ENCODE measurements around the gene ZGRF1. TPM values are rescaled to one million over a fixed set of nuclear protein-coding genes. Genes with fewer than 3 reads are reported as not detected.

The ZGRF1 gene
- total and polyA plus RNA-seq, 2 donors (not counting 3 experiments of a cell fraction or from before 2014, with no cell fraction given), result 2.4 to 14.4 TPM

GRCh38 chr4:112680996-112681395 is 44.3 kb upstream of the ZGRF1 start:
- Histone ChIP-seq H3K79me2 (ENCODE audit: control insufficient read depth, insufficient read depth, low read length) (no peaks in the 10 kb centered on the region), H3K27ac (ENCODE audit: insufficient read depth, low read depth, low read length) (no peak overlapping the region), H4K20me1 (replicated peaks; ENCODE audit: control insufficient read depth, extremely low read depth, insufficient read depth, low read length) (no peaks in the 10 kb centered on the region), H3K4me2 (ENCODE audit: insufficient read depth, low read length) (no peak overlapping the region), H3K9me1 (replicated peaks; ENCODE audit: control insufficient read depth, extremely low read depth, insufficient read depth, low read length) (no peaks in the 10 kb centered on the region), H3K4me1 (ENCODE audit: control insufficient read depth, extremely low read depth, insufficient read depth, low read length) (no peaks in the 10 kb centered on the region), H3K9me3 (replicated peaks; ENCODE audit: control insufficient read depth, insufficient read depth, low read length) (no peaks in the 10 kb centered on the region), H3K9ac (replicated peaks; ENCODE audit: extremely low read depth, insufficient read depth, low read length) (no peak overlapping the region), H3K36me3 (ENCODE audit: control insufficient read depth in 2 of 2, extremely low read depth in 1 of 2, insufficient read depth in 2 of 2, low read length in 2 of 2) (no peaks in the 10 kb centered on the region), H3K4me3 (replicated peaks in 1 of 3; ENCODE audit: insufficient read depth in 1 of 3, low read depth in 1 of 3, low read length in 3 of 3) (no peak overlapping the region), H3K27me3 (ENCODE audit: control insufficient read depth in 2 of 2, insufficient read depth in 2 of 2, low read length in 2 of 2) (no peaks in the 10 kb centered on the region), H2AFZ (ENCODE audit: low read depth, low read length) (no peak overlapping the region)
- TF ChIP-seq MAX (IDR thresholded peaks at IDR 0.05; ENCODE audit: insufficient read depth, insufficient read length), result no peak
- FAIRE-seq (no peak), DNase-seq (ENCODE audit: low read depth, low spot score) (no peak)
- ChIA-PET POLR2A (no interaction called here), CTCF (interaction anchor here (1.1 to 1.9 kb wide), 3 partner anchors 10 to 26 kb away, joined by 3 to 4 read pairs (median 4); no protein-coding TSS in a partner anchor)
- intact Hi-C loops (cut with micrococcal nuclease) (no loop called here), dilution Hi-C loops (cut with MboI; ENCODE audit: extremely low pct_ligation_motif_present, low sequenced_read_pairs) (no loop called here)
- BruUV-seq (replicated peaks), result no TSS peak

DNA sequence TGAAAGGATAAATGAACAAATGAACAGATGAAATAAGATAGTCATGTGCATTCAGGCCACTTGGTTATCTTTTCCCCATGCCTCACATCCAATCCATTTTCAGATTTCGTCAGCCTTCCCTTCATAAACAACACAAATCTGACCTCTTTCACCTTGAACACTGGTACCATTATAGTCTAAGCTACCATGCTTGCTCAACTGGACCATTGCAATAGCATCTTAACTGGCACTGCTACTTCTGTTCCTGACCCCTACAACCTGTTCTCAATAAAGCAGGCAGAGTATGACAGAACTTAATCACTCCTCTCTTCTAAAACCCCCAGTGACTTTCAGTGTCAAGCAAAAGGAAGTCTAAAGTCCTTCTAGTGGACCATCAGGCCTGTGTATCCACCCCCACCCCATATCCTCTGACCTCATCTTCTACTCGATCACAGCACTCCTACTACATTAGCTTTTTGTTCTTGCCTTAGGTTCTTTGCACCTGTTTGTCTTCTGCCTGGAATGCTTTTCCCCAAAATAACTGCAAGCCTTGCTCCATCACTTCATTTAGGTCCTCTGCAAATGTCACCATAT is 40.9 kb upstream of the ZGRF1 start:
- no peak for TF ChIP-seq POLR2AphosphoS5 (IDR thresholded peaks at IDR 0.05; ENCODE audit: insufficient read depth, low read depth, low read length)
- TF ChIP-seq MAX (IDR thresholded peaks at IDR 0.05; ENCODE audit: insufficient read depth, insufficient read length), result no peak
- no peak for TF ChIP-seq GATA2 (IDR thresholded peaks at IDR 0.05; ENCODE audit: insufficient read depth, insufficient read length, low read depth, low read length)
- TF ChIP-seq FOS (IDR thresholded peaks at IDR 0.05; ENCODE audit: borderline replicate concordance, insufficient read depth, low read length), result no peak
- TF ChIP-seq MYC (IDR thresholded peaks at IDR 0.05; ENCODE audit: low read depth, low read length), result no peak
- no peak for TF ChIP-seq POLR2A (IDR thresholded peaks at IDR 0.05; ENCODE audit: low read depth, low read length)
- TF ChIP-seq JUN (IDR thresholded peaks at IDR 0.05; ENCODE audit: borderline replicate concordance, insufficient read depth, insufficient read length, low read depth), result no peak
- TF ChIP-seq, protein P1, sequence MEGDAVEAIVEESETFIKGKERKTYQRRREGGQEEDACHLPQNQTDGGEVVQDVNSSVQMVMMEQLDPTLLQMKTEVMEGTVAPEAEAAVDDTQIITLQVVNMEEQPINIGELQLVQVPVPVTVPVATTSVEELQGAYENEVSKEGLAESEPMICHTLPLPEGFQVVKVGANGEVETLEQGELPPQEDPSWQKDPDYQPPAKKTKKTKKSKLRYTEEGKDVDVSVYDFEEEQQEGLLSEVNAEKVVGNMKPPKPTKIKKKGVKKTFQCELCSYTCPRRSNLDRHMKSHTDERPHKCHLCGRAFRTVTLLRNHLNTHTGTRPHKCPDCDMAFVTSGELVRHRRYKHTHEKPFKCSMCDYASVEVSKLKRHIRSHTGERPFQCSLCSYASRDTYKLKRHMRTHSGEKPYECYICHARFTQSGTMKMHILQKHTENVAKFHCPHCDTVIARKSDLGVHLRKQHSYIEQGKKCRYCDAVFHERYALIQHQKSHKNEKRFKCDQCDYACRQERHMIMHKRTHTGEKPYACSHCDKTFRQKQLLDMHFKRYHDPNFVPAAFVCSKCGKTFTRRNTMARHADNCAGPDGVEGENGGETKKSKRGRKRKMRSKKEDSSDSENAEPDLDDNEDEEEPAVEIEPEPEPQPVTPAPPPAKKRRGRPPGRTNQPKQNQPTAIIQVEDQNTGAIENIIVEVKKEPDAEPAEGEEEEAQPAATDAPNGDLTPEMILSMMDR (IDR thresholded peaks at IDR 0.05; ENCODE audit: extremely low read depth in 1 of 2, insufficient read depth in 1 of 2, low read depth in 1 of 2, low read length in 2 of 2), result no peak
- TF ChIP-seq EZH2 (IDR thresholded peaks at IDR 0.05; ENCODE audit: borderline replicate concordance, low read depth, low read length, severe bottlenecking), result no peak
- no TSS peak for BruUV-seq (replicated peaks)
- DNase-seq (ENCODE audit: low read depth, low spot score) (no peak), FAIRE-seq (no peak)
- CTCF ChIA-PET, result no interaction called here
- Histone ChIP-seq H3K79me2 (ENCODE audit: control insufficient read depth, insufficient read depth, low read length) (no peaks in the 10 kb centered on the region), H3K4me2 (ENCODE audit: insufficient read depth, low read length) (no peak overlapping the region), H3K36me3 (ENCODE audit: control insufficient read depth in 2 of 2, extremely low read depth in 1 of 2, insufficient read depth in 2 of 2, low read length in 2 of 2) (no peaks in the 10 kb centered on the region), H2AFZ (ENCODE audit: low read depth, low read length) (no peak overlapping the region), H3K27me3 (ENCODE audit: control insufficient read depth in 2 of 2, insufficient read depth in 2 of 2, low read length in 2 of 2) (peaks cover 0 to 2% of the 10 kb centered on the region in 2 experiments), H3K9me3 (replicated peaks; ENCODE audit: control insufficient read depth, insufficient read depth, low read length) (no peaks in the 10 kb centered on the region), H4K20me1 (replicated peaks; ENCODE audit: control insufficient read depth, extremely low read depth, insufficient read depth, low read length) (no peaks in the 10 kb centered on the region), H3K9me1 (replicated peaks; ENCODE audit: control insufficient read depth, extremely low read depth, insufficient read depth, low read length) (no peaks in the 10 kb centered on the region), H3K4me1 (ENCODE audit: control insufficient read depth, extremely low read depth, insufficient read depth, low read length) (no peaks in the 10 kb centered on the region), H3K27ac (ENCODE audit: insufficient read depth, low read depth, low read length) (no peak overlapping the region), H3K9ac (replicated peaks; ENCODE audit: extremely low read depth, insufficient read depth, low read length) (no peak overlapping the region), H3K4me3 (replicated peaks in 1 of 3; ENCODE audit: insufficient read depth in 1 of 3, low read depth in 1 of 3, low read length in 3 of 3) (no peak overlapping the region)
- POLR2A ChIA-PET, result interaction anchor here (0.6 kb wide), 1 partner anchor 15 kb away, joined by 3 read pairs; no protein-coding TSS in a partner anchor
- dilution Hi-C loops (cut with MboI; ENCODE audit: extremely low pct_ligation_motif_present, low sequenced_read_pairs), result no loop called here
- intact Hi-C loops (cut with micrococcal nuclease), result no loop called here

Data from endothelial cell of umbilical vein (primary cell).